K562 (cell line): Measurements from ENCODE around the gene TRERF1. TPM values are rescaled to one million over a fixed set of nuclear protein-coding genes. Genes with fewer than 3 reads are reported as not detected.

Experiments
- ATAC-seq: fragments of 200-7000 bp; cut with Tn5 transposase; 3 replicates; pipeline ENCODE4 v1.9.1; 2020; ENCODE audit warnings: moderate library complexity
- BruUV-seq: library from RNA; stranded (reverse); fragments of 400-500 nt; replicated peaks from 2 replicates; lab custom pipeline; 2021; lab: Mats Ljungman, UMichigan
- CTCF ChIA-PET: fragments of 300-600 bp; formaldehyde crosslinking; extraction: SDS; loops from one replicate; lab custom pipeline; 2021; ENCODE audit warnings: low intra/inter-chr PET ratio; lab: Yijun Ruan, JAX
- POLR2A ChIA-PET: fragments of 300-600, 350-650 bp; sonication (Branson Sonifier 250); formaldehyde crosslinking; extraction: SDS; loops from one replicate; lab custom pipeline; 2021; ENCODE audit warnings: antibody characterized with exemption, inconsistent platforms; lab: Yijun Ruan, JAX
- DNase-seq, 4 experiments: peaks; one replicate each; pipeline versions ENCODE4 v3.0.0 to v3.0.0-alpha.2; 2011 to 2018; ENCODE audit warnings: low spot score in 3 of 4, mixed read lengths in 3 of 4; ENCODE audit errors: extremely low read depth in 1 of 4
- FAIRE-seq: peaks from 2 replicates; lab custom pipeline; 2011; peaks lifted over from hg19 to GRCh38; lab: Jason Lieb, UNC
- H2AFZ ChIP-seq: 2 replicates; pipeline ENCODE4 v1.6.0; 2011; ENCODE audit warnings: low read depth, low read length, control low read depth, inconsistent platforms
- H3K27ac ChIP-seq: fragments of 200-600 bp; 3 replicates; pipeline ENCODE4 v1.8.0; 2011; ENCODE audit warnings: low read depth, mild to moderate bottlenecking, control low read depth, inconsistent platforms, low read length, moderate library complexity, mixed read lengths; ENCODE audit errors: extremely low read depth
- H3K27me3 ChIP-seq, 2 experiments: fragments of 300-600 bp in 1 of 2; 2 replicates in 1 of 2; 3 replicates in 1 of 2; pipeline versions ENCODE4 v1.6.0 to v1.8.0; 2011; ENCODE audit warnings: inconsistent platforms in 2 of 2, low read length in 2 of 2, mild to moderate bottlenecking in 1 of 2, mixed read lengths in 1 of 2, moderate library complexity in 1 of 2; ENCODE audit not compliant: control insufficient read depth in 2 of 2, insufficient read depth in 2 of 2
- H3K36me3 ChIP-seq: fragments of 300-600 bp; 3 replicates; pipeline ENCODE4 v1.8.0; 2011; ENCODE audit warnings: mild to moderate bottlenecking, low read length, inconsistent platforms; ENCODE audit not compliant: control insufficient read depth, insufficient read depth
- H3K4me1 ChIP-seq, 2 experiments: fragments of 200-600 bp in 1 of 2; replicated peaks in 1 of 2; 2 replicates in 1 of 2; 3 replicates in 1 of 2; pipeline versions ENCODE4 v1.5.1 to v1.8.0; 2011; ENCODE audit warnings: inconsistent platforms in 2 of 2, low read length in 2 of 2, mild to moderate bottlenecking in 1 of 2, mixed read lengths in 1 of 2, moderate library complexity in 1 of 2; ENCODE audit not compliant: control insufficient read depth in 2 of 2, insufficient read depth in 2 of 2
- H3K4me2 ChIP-seq: 2 replicates; pipeline ENCODE4 v1.6.1; 2011; ENCODE audit warnings: low read length, control low read depth, inconsistent platforms, mixed read lengths; ENCODE audit not compliant: insufficient read depth
- H3K4me3 ChIP-seq: fragments of 200-600 bp; sonication (generic), shearing (Covaris generic); 2 replicates; pipeline ENCODE4 v1.5.1; 2016; ENCODE audit warnings: control low read depth, inconsistent platforms
- H3K79me2 ChIP-seq: fragments of 200-600 bp; 3 replicates; pipeline ENCODE4 v1.8.0; 2011; ENCODE audit warnings: low read length, inconsistent platforms; ENCODE audit not compliant: control insufficient read depth, insufficient read depth
- H3K9ac ChIP-seq, 2 experiments: 2 replicates each; pipeline versions ENCODE4 v1.6.0 to v1.6.1; 2011; ENCODE audit warnings: low read depth in 2 of 2, low read length in 2 of 2, control low read depth in 1 of 2, inconsistent platforms in 1 of 2, mild to moderate bottlenecking in 1 of 2, mixed read lengths in 1 of 2; ENCODE audit not compliant: insufficient read depth in 1 of 2
- H3K9me1 ChIP-seq: one replicate; pipeline ENCODE4 v1.6.0; 2011; ENCODE audit warnings: inconsistent platforms, mild to moderate bottlenecking, low read length, moderate library complexity; ENCODE audit not compliant: control insufficient read depth, insufficient read depth
- H3K9me3 ChIP-seq: replicated peaks from 2 replicates; pipeline ENCODE4 v1.5.1; 2011; ENCODE audit warnings: low read depth, low read length, inconsistent platforms; ENCODE audit not compliant: control insufficient read depth, insufficient read depth
- H4K20me1 ChIP-seq: replicated peaks from 2 replicates; pipeline ENCODE4 v1.6.1; 2011; ENCODE audit warnings: low read length, inconsistent platforms, mixed read lengths; ENCODE audit not compliant: control insufficient read depth, insufficient read depth
- BHLHE40 ChIP-seq: IDR thresholded peaks from 2 replicates; pipeline ENCODE4 v1.6.1; 2011; ENCODE audit warnings: low read length, improper control_type of control experiment
- EHMT2 ChIP-seq: fragments of 450-650 bp; IDR thresholded peaks from 2 replicates; pipeline ENCODE4 v1.6.1; 2018; ENCODE audit warnings: antibody characterized with exemption
- NCOA2 ChIP-seq, 2 experiments: fragments of 450-650 bp; IDR thresholded peaks; 2 replicates each; pipeline ENCODE4 v1.6.1; 2018; ENCODE audit warnings: mild to moderate bottlenecking in 2 of 2, moderate library complexity in 1 of 2; ENCODE audit not compliant: partially characterized antibody in 2 of 2
- POLR2A ChIP-seq: fragments of 450-650 bp; conservative IDR thresholded peaks from 2 replicates; pipeline ENCODE4 v1.6.1; 2016
- RBFOX2 ChIP-seq: fragments of 200-400 bp; formaldehyde crosslinking; IDR thresholded peaks from 2 replicates; pipeline ENCODE4 v1.6.1; 2017; ENCODE audit warnings: low read depth, mild to moderate bottlenecking, low read length, moderate library complexity
- RNF2 ChIP-seq: sonication (generic); IDR thresholded peaks from 2 replicates; pipeline ENCODE4 v1.6.1; 2016
- SNRNP70 ChIP-seq: fragments of 200-400 bp; formaldehyde crosslinking; optimal IDR thresholded peaks from 2 replicates; pipeline ENCODE3; 2017; ENCODE audit warnings: low read depth, low read length
- SPI1 ChIP-seq: IDR thresholded peaks from 2 replicates; pipeline ENCODE4 v1.6.1; 2011; ENCODE audit warnings: low read depth, low read length, control low read depth, borderline replicate concordance
- TOE1 ChIP-seq, 2 experiments: fragments of 450-650 bp in 1 of 2; sonication (generic) in 1 of 2; formaldehyde crosslinking in 1 of 2; IDR thresholded peaks; 2 replicates each; pipeline versions ENCODE4 v1.7.1 to v1.8.0; 2016 to 2022; ENCODE audit warnings: borderline replicate concordance in 2 of 2, mild to moderate bottlenecking in 2 of 2, antibody characterized with exemption in 1 of 2, inconsistent platforms in 1 of 2, low read depth in 1 of 2, missing genetic modification reagents in 1 of 2, moderate library complexity in 1 of 2
- ZNF143 ChIP-seq: sonication (generic); formaldehyde crosslinking; IDR thresholded peaks from 2 replicates; pipeline ENCODE4 v1.9.0; 2022; ENCODE audit warnings: mild to moderate bottlenecking, missing genetic modification reagents
- ZNF589 ChIP-seq: fragments of 200-800 bp; sonication (Bioruptor generic); IDR thresholded peaks from 2 replicates; pipeline ENCODE4 v1.6.1; 2016; ENCODE audit warnings: low read depth, missing genetic modification characterization, missing compliant biosample characterization
- WGBS: fragments of 100-300 bp; shearing (Covaris generic); methylation state at CpG from one replicate; pipeline ENCODE4 v1.1.6; 2016; ENCODE audit warnings: low coverage, mixed read lengths; ENCODE audit not compliant: insufficient coverage; ENCODE audit errors: missing lambda C conversion rate; 5-methylcytosine and 5-hydroxymethylcytosine counted together
- in situ Hi-C: fragments of 300-500 bp; cut with MboI; formaldehyde crosslinking; loops from 4 replicates; pipeline ENCODE4 v1.15.0; 2018; ENCODE audit warnings: inconsistent platforms, mixed read lengths
- intact Hi-C: fragments of 100-400 bp; cut with micrococcal nuclease; formaldehyde crosslinking; loops from 2 replicates; pipeline ENCODE4 v1.14.2; 2022
- polyA plus RNA-seq, 8 experiments: library from polyadenylated mRNA; depleted of rRNA in 4 of 8; stranded (reverse) in 5 of 8; unstranded in 3 of 8; fragments of >200 nt; fragmentation: Nextera tagmentation in 2 of 8; fragmentation: Illumina TruSeq in 1 of 8; extraction: Ambion mirVana in 2 of 8; extraction: Trizol in 1 of 8; gene quantifications; 2 replicates each; pipeline versions ENCODE4 v1.2.1 to v1.2.3, GENCODE V29; 2011 to 2014; ENCODE audit warnings: inconsistent platforms in 1 of 8, missing spikeins in 1 of 8
- total RNA-seq, 7 experiments: library from RNA; depleted of rRNA in 6 of 7; stranded (reverse); fragments of >200 nt in 6 of 7; fragmentation: Illumina TruSeq in 2 of 7; extraction: Trizol in 2 of 7; gene quantifications; 2 replicates each; pipeline versions ENCODE4 v1.2.1 to v1.2.3, GENCODE V29; 2011 to 2021; ENCODE audit warnings: low replicate concordance in 1 of 7
- TF ChIP-seq, protein P1 (sequence below): IDR thresholded peaks from 2 replicates; pipeline ENCODE4 v1.6.1; 2016; ENCODE audit warnings: missing genetic modification characterization, missing compliant biosample characterization

TRERF1 gene
- total and polyA plus RNA-seq, 9 of the 15 experiments (the other 6 are each of a cell fraction or from before 2014, with no cell fraction given): 0.04 to 0.20 (median 0.07) TPM; not detected in 3

DNA sequence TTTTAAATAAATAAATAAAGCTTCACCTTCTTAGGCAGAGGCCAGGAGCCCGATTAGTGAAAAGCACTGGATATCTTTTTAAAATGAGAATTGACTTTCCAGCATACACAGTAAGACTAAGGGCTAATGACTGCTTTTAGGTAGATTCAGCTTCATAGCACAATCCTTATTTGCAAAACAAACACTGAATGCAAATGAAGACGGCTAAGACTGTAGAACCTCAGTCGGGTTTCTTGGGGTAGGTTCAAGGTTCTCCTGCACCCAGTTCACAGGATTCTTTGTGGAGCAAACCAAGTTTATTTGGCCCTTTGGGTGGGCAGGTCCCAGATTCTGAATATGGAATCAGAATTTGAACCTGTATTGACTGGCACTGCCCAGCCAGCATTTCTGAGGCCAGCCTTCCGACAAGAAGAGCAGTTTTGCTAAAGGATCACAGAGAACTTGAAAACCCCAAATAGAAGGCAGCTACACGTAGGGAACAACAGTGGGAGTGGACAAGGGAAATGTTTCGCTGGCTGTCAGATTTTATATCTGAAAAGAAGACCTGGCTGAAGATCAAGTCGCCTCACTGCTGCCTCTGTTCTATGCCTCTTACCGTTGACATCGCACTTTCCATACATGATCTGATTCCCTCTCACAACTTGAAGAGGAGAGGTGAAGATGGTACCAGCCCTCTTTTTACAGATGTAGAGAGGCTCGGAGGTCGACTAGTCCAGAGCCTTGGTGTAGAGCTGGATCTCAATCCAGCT is 8.2 kb downstream of the TRERF1 start:
- intact Hi-C loops (no loop called here), in situ Hi-C loops (no loop called here)
- H3K9me3 ChIP-seq: no peaks in the 10 kb centered on the region
- TF ChIP-seq EHMT2: no peak
- TF ChIP-seq SNRNP70: no peak
- no peak for TF ChIP-seq POLR2A
- TF ChIP-seq SPI1: no peak
- TF ChIP-seq ZNF143 (CRISPR knock-in tag): no peak
- TF ChIP-seq ZNF589 (CRISPR knock-in tag): no peak
- TF ChIP-seq TOE1 (IDR thresholded peaks at IDR 0.05; ENCODE audit: borderline replicate concordance): no peak
- no peak for TF ChIP-seq TOE1 (CRISPR knock-in tag; IDR thresholded peaks at IDR 0.05; ENCODE audit: borderline replicate concordance, low read depth)
- no peak for TF ChIP-seq NCOA2 (IDR thresholded peaks at IDR 0.05; ENCODE audit: partially characterized antibody in 2 of 2)
- no peak for TF ChIP-seq RBFOX2
- no peak for TF ChIP-seq BHLHE40
- no peak for TF ChIP-seq RNF2
- TF ChIP-seq, protein P1, sequence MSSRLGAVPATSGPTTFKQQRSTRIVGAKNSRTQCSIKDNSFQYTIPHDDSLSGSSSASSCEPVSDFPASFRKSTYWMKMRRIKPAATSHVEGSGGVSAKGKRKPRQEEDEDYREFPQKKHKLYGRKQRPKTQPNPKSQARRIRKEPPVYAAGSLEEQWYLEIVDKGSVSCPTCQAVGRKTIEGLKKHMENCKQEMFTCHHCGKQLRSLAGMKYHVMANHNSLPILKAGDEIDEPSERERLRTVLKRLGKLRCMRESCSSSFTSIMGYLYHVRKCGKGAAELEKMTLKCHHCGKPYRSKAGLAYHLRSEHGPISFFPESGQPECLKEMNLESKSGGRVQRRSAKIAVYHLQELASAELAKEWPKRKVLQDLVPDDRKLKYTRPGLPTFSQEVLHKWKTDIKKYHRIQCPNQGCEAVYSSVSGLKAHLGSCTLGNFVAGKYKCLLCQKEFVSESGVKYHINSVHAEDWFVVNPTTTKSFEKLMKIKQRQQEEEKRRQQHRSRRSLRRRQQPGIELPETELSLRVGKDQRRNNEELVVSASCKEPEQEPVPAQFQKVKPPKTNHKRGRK: no peak
- no peak for ATAC-seq
- H3K4me1 ChIP-seq: peaks cover 0 to 3% of the 10 kb centered on the region in 2 experiments; a peak in 1 of 5 replicates
- no peak overlapping the region for H3K4me3 ChIP-seq
- no peak overlapping the region for H3K4me2 ChIP-seq
- no peaks in the 10 kb centered on the region for H3K79me2 ChIP-seq
- FAIRE-seq: no peak
- no peaks in the 10 kb centered on the region for H3K36me3 ChIP-seq
- DNase-seq: no peak
- CTCF ChIA-PET: no interaction called here
- POLR2A ChIA-PET: interaction anchor here (1.3 kb wide), 1 partner anchor 11 kb away, joined by 4 read pairs; no protein-coding TSS in a partner anchor
- BruUV-seq: no TSS peak
- WGBS: 4% methylated on average over 11 of the region's 11 CpGs
- peaks cover 51 to 65% of the 10 kb centered on the region in 2 experiments; a peak in 4 of 5 replicates for H3K27me3 ChIP-seq
- no peak overlapping the region for H2AFZ ChIP-seq
- H4K20me1 ChIP-seq: no peaks in the 10 kb centered on the region; the same call in 1 of the 2 replicates
- no peak overlapping the region for H3K9ac ChIP-seq
- H3K9me1 ChIP-seq: no peaks in the 10 kb centered on the region
- H3K27ac ChIP-seq: no peak overlapping the region
